HG02571 (cell line): ENCODE data around the gene TET1.
"Not testable (repeated sequence)": the region's sequence is repeated elsewhere in the genome, so short reads cannot be mapped to it uniquely, and the experiment has no call there.

Experiments used
- ATAC-seq: cut with Tn5 transposase; IDR thresholded peaks from one replicate; pipeline ENCODE4 v1.9.1; 2021; ENCODE audit warnings: mild to moderate bottlenecking, moderate library complexity; ENCODE audit not compliant: unreplicated experiment

TET1 gene

GRCh38 chr10:68562661-68563570 lies 2.8 kb downstream of the TET1 start:
- no peak for ATAC-seq

- ATAC-seq = no peak
Measured at GRCh38 chr10:68564712-68565111, 4.6 kb downstream of the TET1 start.

DNA sequence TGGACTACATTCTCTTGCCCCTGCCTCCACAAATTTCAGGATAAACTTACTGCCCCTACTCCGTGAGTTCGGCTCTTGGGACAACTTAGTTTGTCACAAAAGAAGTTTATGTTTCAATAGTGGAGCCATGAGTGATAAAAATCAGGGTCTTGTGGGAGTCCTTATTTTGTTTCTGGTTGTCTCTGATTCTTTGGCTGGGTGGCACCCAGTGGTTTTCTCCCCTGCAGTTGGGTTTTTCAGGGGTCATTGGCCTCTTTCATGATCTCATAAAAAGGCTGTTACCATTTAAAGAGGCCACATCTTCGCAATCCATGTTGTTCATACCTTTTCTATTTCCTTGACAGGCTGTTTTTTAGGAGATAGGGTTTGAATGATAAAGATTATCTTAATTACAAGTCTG lies 5.5 kb downstream of the TET1 start:
- no peak for ATAC-seq

DNA sequence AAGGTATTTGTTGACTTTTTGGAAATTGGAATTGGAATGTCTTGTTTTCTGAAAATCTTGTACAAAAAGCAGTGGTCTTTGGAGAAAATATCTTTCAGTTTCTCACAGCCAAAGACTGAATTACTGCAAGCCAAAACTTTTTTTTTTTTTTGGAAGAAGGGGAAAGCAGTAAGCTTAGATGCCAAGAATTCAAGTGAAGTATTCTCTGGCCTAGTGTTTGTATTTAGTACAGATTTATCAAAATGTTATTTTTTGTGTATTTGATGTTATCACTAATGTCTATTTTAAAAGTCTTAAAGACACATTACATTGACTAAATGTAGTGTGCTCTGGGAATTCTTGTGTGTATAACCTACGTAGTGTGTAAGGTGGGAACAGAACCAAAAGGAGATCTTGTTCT lies 6.2 kb downstream of the TET1 start:
- no peak for ATAC-seq

DNA sequence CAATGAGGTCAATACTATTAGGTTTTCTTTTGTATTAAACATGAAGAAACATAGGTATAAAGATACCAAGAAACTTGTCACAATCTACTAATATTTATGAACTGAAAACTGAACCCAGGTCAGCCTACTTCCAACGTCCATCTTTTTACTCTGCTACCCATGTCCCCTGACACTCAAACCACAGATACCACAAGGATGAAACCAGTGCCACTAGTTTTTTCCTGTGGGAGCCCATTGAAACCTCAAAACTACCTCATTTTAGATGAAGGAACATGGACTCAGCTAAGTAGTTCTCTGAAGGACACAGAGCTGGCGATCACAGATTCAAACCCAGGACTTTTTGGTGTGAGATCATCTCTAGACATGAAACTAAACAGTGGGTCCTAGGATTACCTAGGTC lies 6.8 kb downstream of the TET1 start:
- ATAC-seq = no peak

DNA sequence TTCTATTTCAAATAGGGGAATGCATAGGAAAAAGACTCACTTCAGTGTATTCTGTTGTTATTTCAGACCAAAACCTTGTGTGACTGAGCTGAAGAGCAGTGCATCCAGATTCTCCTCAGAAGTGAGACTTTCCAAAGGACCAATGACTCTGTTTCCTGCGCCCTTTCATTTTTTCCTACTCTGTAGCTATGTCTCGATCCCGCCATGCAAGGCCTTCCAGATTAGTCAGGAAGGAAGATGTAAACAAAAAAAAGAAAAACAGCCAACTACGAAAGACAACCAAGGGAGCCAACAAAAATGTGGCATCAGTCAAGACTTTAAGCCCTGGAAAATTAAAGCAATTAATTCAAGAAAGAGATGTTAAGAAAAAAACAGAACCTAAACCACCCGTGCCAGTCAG lies 12.0 kb downstream of the TET1 start:
- ATAC-seq = no peak

DNA sequence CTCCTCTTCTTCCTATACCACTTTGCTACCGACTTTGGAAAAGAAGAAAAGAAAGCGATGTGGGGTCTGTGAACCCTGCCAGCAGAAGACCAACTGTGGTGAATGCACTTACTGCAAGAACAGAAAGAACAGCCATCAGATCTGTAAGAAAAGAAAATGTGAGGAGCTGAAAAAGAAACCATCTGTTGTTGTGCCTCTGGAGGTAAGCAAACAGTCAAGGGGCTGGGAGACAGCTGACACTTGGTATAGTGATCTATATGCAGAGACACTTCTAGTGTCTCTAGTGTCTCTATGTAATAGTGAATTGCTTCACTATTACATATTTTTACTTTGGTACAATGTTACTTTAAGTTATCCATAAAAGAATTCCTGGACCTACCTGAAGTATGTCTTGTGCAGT lies 13.9 kb downstream of the TET1 start:
- ATAC-seq = no peak

GRCh38 chr10:68576118-68576517 lies 16.0 kb downstream of the TET1 start:
- no peak for ATAC-seq

GRCh38 chr10:68578974-68579373 lies 18.8 kb downstream of the TET1 start:
- no peak for ATAC-seq

DNA sequence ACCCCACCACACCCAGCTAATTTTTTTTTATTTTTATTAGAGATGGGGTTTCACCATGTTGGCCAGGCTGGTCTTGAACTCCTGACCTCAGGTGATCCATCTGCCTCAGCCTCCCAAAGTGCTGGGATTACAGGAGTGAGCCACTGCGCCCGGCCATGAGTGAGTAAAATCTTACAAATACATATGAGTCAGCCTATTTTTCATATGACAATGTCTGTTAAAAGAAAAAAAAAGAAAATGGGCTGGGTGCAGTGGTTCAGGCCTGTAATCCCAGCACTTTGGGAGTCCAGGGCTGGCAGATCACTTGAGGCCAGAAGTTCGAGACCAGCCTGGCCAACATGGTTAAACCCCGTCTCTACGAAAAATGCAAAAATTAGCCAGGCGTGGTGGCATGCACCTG lies 24.1 kb downstream of the TET1 start:
- not testable (repeated sequence) for ATAC-seq

- no peak for ATAC-seq
Measured at GRCh38 chr10:68586606-68587305, 26.6 kb downstream of the TET1 start.

DNA sequence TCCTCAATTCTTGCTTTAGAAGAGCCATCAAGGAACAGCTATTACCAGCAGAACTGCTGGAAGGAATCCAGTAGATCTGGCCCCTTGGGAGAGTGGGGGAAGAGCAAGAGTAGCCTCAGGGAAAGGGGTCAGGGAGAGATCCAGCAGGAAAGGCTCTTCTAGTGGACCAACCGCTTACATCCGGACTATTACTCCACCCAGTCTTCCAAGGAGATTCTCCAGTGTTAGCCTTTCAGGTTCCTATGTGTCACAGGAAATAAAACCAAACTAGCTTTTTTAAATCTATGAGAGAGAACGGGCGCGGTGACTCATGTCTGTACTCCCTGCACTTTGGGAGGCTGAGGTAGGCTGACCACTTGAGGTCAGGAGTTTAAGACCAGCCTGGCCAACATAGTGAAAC lies 34.3 kb downstream of the TET1 start:
- no peak for ATAC-seq

DNA sequence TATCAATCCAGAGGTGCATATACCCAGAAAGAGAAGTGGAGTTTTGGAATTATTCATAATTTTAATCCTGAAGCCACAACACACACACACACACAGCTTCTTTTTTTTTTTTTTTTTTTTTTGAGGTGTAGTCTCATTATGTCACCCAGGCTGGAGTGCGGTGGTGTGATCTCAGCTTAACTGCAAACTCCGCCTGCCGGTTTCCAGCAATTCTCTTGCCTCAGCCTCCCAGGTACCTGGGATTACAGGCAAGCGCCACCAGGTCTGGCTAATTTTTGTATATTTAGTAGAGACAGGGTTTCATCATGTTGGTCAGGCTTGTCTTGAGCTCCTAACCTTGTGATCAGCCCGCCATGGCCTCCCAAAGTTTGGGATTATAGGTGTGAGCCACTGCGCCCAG lies 35.4 kb downstream of the TET1 start:
- no peak for ATAC-seq

GRCh38 chr10:68597407-68597806 lies 37.3 kb downstream of the TET1 start:
- ATAC-seq = no peak

GRCh38 chr10:68598978-68599770 lies 39.0 kb downstream of the TET1 start:
- ATAC-seq = no peak

DNA sequence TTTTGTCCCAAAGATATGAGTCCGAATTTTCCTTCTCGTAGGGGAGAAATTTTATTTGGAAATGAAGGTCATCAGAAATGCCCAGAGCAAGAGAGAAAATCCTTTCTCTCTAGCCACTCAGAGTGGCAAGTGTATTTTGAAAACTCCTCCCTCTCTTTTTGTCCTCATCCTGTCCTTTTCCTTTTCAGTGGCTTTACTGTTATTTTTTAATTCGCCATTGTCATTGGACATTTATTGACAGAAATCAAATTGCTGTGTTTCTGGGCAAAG lies 39.6 kb downstream of the TET1 start:
- ATAC-seq = no peak

DNA sequence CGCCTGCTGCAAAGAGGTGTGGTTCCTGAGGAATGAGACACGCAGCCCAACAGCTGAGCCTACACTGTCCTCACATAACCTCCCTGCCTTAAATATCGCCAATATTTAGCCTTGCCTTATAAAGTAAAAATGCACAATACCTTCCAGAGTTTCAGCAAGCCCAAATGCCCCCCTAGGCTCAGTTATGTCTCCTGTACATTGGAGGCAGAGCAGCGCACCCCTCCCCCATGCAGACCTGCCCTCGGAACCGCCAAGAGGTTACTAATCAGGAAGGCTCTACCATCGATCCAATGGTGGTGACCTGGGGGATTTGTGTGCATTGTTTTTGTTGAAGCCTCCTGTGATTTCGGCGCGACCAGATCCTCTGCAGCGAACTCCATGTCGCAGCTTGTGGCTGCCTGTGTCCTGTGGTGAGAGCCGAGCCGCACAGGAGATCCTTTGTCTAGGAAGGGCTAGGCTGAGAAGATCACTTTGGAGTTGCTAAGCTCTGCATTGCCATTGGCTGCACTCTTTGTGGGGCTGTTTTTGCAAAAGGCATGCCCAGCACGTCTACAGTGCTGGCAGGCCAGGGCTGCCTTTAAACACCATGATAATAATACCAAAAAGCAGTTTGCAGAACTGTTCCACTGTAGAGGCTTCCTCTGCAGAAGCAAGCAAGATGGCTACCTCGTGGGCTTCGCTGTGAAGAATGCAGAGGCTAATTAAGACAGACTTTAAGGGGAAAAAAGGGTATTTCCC lies 40.1 kb downstream of the TET1 start:
- ATAC-seq = peak; percentile 84

GRCh38 chr10:68601501-68602265 lies 41.5 kb downstream of the TET1 start:
- no peak for ATAC-seq

DNA sequence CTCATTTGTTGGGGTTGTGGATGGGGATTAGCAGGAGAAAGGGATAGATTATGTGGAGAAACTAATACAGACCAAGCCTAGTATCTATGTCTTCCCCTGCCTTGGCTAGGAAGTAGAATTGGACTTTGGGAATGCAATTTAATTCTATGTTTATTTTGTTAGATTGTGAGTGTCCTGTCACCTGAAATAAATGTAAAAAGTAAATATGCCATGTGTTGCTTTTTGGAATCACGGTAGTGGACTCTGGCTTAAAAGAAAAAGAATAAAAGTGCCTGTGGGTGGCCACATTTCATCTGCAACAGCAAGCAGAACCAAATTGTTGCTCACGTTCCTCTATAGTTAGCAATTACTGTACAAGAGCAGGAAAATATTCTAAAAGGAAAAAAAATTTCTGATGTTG lies 42.3 kb downstream of the TET1 start:
- ATAC-seq = no peak

- ATAC-seq = no peak
Measured at GRCh38 chr10:68603766-68604165, 43.6 kb downstream of the TET1 start.
